PFSK-1 (cell line): ENCODE data around the gene CD244.

ENCODE experiments used
- FOXP2 ChIP-seq: optimal IDR thresholded peaks from 2 replicates; pipeline ENCODE3; 2011; ENCODE audit warnings: borderline replicate concordance, control low read depth, inconsistent platforms; ENCODE audit not compliant: insufficient read depth; ENCODE audit errors: extremely low read length, extremely low read depth
- POLR2AphosphoS5 ChIP-seq: IDR thresholded peaks from 2 replicates; pipeline ENCODE4 v1.6.1; 2012; ENCODE audit warnings: low read depth, mild to moderate bottlenecking, control low read depth, low read length, moderate library complexity
- SIN3A ChIP-seq: IDR thresholded peaks from 2 replicates; pipeline ENCODE4 v1.6.1; 2012; ENCODE audit warnings: mild to moderate bottlenecking, low read length, moderate library complexity, borderline replicate concordance; ENCODE audit not compliant: insufficient read depth
- TAF1 ChIP-seq: IDR thresholded peaks from 2 replicates; pipeline ENCODE4 v1.6.1; 2012; ENCODE audit warnings: low read length, control low read depth, borderline replicate concordance; ENCODE audit not compliant: insufficient read depth
- TF ChIP-seq, protein P1 (sequence below), 2 experiments: IDR thresholded peaks; 2 replicates each; pipeline versions ENCODE4 v1.6.1 to v1.8.0; 2011 to 2012; ENCODE audit warnings: low read depth in 2 of 2, low read length in 2 of 2, control low read depth in 1 of 2, inconsistent platforms in 1 of 2, mild to moderate bottlenecking in 1 of 2, moderate library complexity in 1 of 2; ENCODE audit not compliant: insufficient read depth in 1 of 2

The CD244 gene

DNA sequence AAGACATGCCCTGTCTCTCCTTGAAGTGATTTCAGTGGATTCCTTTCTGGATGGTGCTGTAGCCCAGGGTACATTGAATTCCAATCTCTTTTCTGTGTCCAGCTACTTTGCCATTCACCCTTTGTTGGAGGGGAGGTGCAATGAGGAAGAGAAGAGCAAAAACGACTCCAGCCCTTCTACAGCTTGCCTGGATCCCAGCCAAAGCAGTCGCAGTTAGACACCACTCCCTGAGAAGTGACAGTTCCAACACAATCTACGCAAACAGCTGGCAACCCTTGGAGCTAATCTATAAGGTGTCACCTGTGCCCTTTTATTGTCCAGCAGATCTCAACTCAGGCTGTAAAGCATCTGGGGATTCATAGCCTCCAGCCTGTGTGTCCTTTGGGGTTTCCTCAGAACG, 4.6 kb downstream of the CD244 start:
- TF ChIP-seq, protein P1, sequence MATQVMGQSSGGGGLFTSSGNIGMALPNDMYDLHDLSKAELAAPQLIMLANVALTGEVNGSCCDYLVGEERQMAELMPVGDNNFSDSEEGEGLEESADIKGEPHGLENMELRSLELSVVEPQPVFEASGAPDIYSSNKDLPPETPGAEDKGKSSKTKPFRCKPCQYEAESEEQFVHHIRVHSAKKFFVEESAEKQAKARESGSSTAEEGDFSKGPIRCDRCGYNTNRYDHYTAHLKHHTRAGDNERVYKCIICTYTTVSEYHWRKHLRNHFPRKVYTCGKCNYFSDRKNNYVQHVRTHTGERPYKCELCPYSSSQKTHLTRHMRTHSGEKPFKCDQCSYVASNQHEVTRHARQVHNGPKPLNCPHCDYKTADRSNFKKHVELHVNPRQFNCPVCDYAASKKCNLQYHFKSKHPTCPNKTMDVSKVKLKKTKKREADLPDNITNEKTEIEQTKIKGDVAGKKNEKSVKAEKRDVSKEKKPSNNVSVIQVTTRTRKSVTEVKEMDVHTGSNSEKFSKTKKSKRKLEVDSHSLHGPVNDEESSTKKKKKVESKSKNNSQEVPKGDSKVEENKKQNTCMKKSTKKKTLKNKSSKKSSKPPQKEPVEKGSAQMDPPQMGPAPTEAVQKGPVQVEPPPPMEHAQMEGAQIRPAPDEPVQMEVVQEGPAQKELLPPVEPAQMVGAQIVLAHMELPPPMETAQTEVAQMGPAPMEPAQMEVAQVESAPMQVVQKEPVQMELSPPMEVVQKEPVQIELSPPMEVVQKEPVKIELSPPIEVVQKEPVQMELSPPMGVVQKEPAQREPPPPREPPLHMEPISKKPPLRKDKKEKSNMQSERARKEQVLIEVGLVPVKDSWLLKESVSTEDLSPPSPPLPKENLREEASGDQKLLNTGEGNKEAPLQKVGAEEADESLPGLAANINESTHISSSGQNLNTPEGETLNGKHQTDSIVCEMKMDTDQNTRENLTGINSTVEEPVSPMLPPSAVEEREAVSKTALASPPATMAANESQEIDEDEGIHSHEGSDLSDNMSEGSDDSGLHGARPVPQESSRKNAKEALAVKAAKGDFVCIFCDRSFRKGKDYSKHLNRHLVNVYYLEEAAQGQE (IDR thresholded peaks at IDR 0.05; ENCODE audit: insufficient read depth in 1 of 2, low read depth in 2 of 2, low read length in 2 of 2), result no peak
- TF ChIP-seq TAF1, result no peak
- TF ChIP-seq SIN3A, result no peak
- no peak for TF ChIP-seq FOXP2
- no peak for TF ChIP-seq POLR2AphosphoS5

DNA sequence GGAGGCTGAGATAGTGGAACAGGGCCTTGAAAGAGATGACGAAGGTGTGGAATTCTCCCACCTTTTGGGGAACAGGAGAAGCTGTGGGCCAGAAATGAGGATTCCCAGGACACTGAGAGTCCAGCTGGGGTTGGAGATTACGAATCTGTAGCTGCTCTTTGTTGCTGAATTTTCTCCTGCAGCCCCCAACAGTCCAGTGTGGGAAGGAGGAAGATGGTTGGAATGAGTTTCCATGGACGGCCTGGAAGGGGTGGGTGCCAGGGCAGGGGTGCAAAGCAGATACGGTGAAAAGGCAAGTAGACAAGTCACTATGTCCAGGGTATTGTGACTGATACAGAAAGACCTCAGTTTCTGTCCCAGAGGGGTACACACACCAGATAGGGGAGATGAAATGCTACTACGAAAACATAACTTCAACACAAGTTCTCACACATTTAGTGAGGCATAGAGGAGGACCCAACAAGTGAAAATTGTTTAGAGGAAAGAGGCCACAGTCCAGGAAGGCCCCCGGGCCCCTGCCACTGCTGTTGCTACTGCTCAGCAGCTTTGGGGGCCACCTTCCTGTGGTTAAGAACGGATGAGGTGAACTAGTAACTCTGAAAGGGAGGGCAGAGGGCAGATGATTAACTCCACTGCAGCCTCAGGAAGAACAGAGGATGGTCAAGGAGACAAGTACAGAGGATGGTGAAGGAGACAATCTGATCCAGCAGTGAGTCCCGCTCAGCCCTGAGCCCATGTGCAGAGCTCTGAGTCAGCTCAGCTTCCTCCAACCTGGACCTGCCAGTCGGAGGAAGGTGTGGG, 7.3 kb downstream of the CD244 start:
- no peak for TF ChIP-seq FOXP2
- no peak for TF ChIP-seq SIN3A
- TF ChIP-seq, protein P1 (IDR thresholded peaks at IDR 0.05; ENCODE audit: insufficient read depth in 1 of 2, low read depth in 2 of 2, low read length in 2 of 2), result no peak
- no peak for TF ChIP-seq POLR2AphosphoS5
- TF ChIP-seq TAF1, result no peak

DNA sequence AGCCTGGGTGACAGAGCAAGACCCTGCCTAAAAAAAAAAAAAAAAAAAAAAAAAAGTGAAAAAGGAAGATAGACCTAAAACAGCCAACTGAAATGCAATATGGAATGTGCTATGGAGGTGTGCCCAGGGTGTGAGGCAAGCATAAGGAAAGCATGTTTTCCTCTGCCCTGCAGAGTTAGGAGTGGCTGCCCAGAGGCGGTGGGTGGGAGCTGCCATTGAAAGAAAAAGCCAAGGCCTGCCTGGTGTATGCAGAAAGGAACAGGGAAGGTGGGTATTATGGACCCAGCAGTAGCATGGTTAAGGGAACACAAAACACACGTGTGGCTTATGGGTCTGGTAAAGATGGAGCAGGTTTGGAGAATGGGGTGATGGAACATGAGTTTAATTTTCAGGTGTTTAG, 8.9 kb downstream of the CD244 start:
- TF ChIP-seq FOXP2 (no peak), TAF1 (no peak), POLR2AphosphoS5 (no peak), SIN3A (no peak)
- TF ChIP-seq, protein P1 (IDR thresholded peaks at IDR 0.05; ENCODE audit: insufficient read depth in 1 of 2, low read depth in 2 of 2, low read length in 2 of 2), result no peak

DNA sequence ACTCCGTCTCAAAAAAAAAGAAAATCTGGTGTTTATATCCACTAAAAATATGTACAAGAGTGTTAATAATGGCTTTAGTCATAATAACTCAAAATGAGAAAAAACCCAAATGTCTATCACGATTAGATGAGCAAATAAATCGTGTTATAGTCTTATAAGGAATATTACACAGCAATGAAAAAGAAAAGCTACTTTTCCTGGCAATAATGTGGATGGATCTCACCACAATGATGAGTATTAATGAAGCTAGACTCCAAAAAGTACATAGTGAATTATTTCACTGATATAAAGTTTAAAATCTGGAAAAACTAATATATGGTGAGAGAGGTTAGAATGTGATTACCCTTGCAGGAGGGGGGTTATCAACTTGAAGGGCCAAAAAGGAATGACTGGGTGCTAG, 9.7 kb downstream of the CD244 start:
- no peak for TF ChIP-seq FOXP2
- no peak for TF ChIP-seq TAF1
- TF ChIP-seq SIN3A, result no peak
- TF ChIP-seq, protein P1 (IDR thresholded peaks at IDR 0.05; ENCODE audit: insufficient read depth in 1 of 2, low read depth in 2 of 2, low read length in 2 of 2), result no peak
- TF ChIP-seq POLR2AphosphoS5, result no peak
